GM19324 (cell line): ENCODE data around the gene KRTAP5-6.
"Not testable (repeated sequence)": the region's sequence is repeated elsewhere in the genome, so short reads cannot be mapped to it uniquely, and the experiment has no call there.

Source experiments
- ATAC-seq: cut with Tn5 transposase; IDR thresholded peaks from one replicate; pipeline ENCODE4 v1.9.1; 2021; ENCODE audit warnings: mild to moderate bottlenecking, moderate library complexity; ENCODE audit not compliant: unreplicated experiment, low FRiP score

Gene KRTAP5-6

GRCh38 chr11:1660111-1660867 lies 36.7 kb upstream of the KRTAP5-6 start:
- ATAC-seq = no peak

- not testable (repeated sequence) for ATAC-seq
Measured at GRCh38 chr11:1661454-1662269, 35.3 kb upstream of the KRTAP5-6 start.

DNA sequence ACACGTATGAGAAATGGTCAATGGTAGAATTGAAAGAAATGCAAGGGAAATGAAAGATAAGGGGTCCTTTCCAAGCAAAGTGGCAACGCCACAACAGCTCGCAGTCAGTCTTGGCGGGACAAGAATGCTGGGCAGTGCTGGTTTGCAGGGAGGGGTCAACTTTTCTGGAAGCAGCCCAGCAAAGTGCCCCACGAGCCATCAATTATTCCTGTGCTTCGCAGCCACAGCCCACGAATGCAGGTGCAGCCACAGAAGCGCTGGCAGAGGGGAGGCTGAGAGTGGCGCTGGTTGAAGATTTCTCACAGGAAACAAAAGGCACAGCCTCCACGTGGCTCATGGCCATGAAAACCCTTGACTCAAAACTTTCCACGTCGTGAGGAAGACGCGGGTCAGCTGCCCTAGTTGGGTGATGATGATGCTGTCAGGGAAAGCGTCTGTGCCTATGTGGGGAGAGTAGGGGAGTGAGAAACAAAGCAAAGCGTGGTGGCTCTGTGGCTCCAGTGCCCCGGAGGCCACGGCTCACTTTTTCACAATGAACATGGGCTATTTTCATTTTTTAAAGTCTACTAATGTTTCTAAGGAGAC lies 34.2 kb upstream of the KRTAP5-6 start:
- not testable (repeated sequence) for ATAC-seq

GRCh38 chr11:1665313-1665712 lies 31.7 kb upstream of the KRTAP5-6 start:
- no peak for ATAC-seq

DNA sequence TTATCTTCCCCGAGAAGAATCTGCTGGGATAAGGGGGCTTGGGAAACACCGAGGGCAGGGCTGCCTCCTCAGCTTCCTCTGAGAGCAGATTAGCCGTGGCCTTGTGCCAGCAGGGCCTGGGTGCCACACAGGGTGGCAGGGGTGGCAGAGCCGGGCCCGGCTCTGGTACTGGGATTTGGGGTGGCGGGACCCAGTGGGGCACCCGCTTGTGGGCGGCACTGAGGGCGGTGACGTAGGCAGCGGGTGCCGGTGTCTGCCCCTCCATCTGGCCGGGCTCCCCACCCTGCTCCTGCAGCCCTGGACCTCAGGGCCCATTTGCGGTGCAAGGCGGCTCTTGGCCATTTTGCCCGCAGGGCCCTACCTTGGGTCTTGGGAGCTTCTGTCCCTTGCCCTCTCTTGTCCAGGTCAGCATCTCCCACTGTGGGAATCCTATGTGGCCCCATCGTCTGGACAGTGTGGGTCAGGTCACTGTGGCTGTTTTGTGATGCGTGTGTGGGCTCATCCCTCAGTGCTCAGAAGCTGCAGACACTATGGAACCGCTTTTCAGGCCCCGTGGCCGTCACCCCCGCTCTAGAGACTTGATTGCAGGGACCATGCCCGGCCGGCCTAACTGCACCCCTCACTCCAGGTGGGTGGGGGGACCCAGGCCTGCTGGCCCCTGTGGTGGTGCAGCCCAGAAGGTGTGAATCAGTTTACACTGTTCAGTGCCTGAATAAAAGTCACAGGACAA lies 29.7 kb upstream of the KRTAP5-6 start:
- ATAC-seq = no peak

GRCh38 chr11:1667906-1668305 lies 29.1 kb upstream of the KRTAP5-6 start:
- no peak for ATAC-seq

- no peak for ATAC-seq
Measured at GRCh38 chr11:1668911-1669473, 28.0 kb upstream of the KRTAP5-6 start.

DNA sequence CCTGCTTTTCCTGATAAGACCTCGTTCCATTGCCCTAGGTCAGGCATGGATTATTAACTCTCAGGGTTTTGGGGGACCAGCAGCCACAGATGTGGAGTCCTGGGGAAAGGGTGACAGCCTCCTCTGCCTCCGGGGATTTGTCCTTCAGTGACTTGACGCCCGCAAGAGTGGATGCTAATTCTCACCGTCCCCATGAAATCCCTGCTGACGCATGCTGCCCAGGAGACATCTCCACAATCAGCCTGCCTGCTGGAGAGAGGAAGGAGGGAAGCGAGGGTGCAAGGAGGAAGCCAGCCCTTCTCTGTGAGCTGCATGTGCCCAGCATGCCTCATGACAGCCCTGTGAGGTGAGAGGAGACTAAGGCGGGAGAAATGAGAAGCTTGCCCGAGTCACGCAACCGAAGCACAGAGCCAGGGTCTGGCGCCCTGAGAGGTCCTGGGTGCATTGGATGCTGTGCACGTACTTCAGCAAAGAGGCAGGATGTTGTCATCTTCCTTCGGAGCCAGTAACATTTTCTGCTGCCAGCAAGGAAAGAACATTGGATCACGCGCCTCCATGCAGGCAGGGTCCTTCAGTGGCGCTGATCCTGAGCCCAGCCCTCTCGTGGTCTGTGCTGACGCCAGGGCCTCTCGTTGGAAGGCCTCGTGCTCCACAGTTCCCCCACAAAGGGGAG lies 27.3 kb upstream of the KRTAP5-6 start:
- no peak for ATAC-seq

DNA sequence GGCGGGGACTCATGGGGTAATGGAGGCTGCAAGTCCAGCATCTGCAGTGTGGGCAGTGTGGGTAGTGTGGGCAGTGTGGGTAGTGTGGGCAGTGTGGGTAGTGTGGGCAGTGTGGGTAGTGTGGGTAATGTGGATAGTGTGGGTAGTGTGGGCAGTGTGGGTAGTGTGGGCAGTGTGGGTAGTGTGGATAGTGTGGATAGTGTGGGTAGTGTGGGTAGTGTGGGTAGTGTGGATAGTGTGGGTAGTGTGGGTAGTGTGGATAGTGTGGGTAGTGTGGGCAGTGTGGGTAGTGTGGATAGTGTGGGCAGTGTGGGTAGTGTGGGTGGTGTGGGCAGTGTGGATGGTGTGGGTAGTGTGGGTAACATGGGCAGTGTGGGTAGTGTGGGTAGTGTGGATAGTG lies 26.5 kb upstream of the KRTAP5-6 start:
- ATAC-seq = not testable (repeated sequence)

- ATAC-seq = no peak
Measured at GRCh38 chr11:1670905-1671371, 26.1 kb upstream of the KRTAP5-6 start.

DNA sequence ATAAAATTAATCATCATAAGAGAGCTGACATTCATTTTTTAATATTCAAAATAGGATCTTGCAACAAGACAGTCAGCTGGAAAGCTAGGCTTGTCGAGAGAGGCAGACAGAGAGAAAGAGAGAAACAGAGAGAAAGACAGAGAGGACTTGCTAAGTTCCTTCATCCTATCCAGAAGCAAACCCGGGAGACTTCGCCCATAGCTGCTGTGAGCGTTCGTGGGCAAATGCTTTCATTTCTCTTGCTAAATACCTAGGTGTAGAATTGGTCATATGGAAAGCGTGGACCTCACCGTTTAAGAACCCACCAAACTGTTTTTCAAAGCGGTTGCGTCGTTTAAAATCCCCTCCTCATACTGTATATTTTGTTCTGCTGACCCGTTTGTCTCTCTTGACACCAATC lies 25.3 kb upstream of the KRTAP5-6 start:
- ATAC-seq = no peak

GRCh38 chr11:1672613-1673350 lies 24.2 kb upstream of the KRTAP5-6 start:
- ATAC-seq = no peak

DNA sequence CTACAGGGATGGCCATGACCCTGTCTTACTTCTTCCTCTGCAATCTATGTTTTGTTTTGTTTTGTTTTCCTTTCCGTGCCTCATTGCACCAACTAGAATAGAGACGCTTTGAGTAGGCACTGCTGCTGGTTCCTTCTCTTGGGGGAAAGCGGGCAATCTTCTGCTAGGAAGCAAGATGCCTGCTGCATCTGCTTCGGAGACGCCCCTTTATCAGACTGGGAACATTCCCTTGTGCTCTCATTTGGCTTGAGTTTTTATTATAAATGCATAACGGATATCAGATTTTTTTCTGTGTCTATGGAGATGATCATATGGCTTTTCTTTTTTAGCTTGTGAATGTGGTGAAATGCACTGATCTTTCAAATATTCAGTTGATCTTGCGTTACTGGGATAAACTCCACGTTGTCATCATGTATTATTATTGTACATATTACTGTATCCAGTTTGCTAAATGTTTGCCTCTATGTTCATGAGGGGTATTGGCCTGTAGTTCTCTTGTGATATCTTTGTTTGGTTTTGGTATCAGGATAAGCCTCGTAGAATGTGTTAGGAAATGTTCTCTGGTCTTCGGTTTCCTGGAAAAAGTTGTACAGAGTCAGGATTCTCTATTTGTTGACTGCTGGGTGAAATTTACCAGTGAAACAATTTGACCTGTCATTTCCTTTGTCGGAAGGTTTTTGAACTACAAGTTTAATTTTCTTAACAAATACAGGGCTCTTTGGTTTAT lies 23.4 kb upstream of the KRTAP5-6 start:
- ATAC-seq = no peak

- no peak for ATAC-seq
Measured at GRCh38 chr11:1674173-1675131, 22.5 kb upstream of the KRTAP5-6 start.

DNA sequence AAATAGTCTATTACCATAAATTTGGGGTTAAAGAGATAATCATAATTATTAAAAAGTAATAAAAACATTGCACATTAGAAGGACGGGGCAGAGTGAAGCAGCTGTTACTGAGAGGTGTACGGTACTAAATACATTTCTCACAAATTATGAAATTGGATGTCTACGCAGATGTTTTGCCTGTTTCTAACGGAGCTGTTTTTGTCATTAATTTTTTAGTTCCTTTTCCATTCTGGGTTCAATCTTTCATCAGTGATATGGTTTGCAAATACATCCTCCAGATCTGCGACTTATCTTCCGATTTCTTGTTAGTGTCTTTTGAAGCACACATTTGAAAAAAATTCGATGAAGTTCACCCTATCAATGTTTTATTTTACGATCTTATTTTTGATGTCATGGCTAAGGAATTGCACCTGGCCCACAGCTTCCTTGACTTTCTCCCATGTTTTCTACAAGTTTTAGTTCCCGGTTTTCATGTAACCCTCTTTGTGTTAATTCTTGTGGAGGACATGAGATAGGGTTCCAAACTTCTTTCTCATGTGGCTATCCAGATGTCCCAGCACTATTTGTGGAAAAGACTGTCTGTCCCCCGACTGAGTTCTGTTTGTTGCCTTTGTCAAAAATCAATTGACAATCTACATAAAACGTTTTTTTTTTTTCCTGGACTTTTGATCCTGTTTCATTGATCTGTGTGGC lies 21.3 kb upstream of the KRTAP5-6 start:
- ATAC-seq = no peak

DNA sequence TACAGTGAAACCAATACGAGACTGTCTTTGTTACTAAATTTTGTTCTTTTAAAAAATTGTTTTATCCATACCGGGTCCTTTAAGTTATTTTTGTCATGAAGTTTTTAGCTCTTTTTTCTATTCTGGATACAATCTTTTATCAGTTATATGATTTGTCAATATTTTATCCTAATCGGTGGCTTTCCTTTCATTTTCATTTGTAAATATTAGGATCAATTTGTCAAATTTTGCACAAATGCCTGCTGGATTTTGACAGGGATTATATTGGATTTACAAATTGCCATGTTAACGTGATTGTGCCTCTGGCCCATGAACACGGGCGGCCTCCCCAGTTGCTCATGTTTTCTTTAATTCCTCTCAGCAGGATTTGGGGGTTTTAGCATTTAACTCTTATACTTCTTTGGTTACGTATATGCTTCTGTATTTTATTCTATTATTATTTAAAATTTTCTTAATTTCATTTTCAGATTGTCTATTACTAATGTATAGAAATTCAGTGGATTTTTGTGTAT lies 20.7 kb upstream of the KRTAP5-6 start:
- ATAC-seq = no peak

DNA sequence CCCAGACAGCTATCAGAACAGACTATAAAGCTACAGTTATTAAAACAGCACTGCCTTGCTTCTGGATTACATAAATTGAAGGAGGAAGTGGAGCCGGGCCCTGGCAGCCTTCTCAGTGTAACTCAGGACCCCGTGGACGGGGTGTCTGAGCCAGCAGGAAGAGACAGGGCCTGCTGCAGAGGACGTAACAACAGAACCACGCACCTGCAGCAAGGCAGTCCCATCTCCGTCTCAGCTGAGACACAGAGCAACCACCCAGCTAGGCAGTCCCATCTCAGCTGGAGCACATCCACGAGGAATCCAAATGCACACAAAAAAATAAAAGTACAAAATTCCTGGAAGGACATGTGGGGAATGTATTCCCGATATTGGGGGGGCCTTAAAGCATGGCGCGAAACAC lies 17.1 kb upstream of the KRTAP5-6 start:
- ATAC-seq = no peak
